ENCODE measurements around the gene C22orf39. TPM values are rescaled to one million over a fixed set of nuclear protein-coding genes. Genes with fewer than 3 reads are reported as not detected.

Gene C22orf39
- total and polyA plus RNA-seq, 2 donors (not counting 1 experiment from before 2014, with no cell fraction given) = 37.7 to 47.2 TPM

DNA sequence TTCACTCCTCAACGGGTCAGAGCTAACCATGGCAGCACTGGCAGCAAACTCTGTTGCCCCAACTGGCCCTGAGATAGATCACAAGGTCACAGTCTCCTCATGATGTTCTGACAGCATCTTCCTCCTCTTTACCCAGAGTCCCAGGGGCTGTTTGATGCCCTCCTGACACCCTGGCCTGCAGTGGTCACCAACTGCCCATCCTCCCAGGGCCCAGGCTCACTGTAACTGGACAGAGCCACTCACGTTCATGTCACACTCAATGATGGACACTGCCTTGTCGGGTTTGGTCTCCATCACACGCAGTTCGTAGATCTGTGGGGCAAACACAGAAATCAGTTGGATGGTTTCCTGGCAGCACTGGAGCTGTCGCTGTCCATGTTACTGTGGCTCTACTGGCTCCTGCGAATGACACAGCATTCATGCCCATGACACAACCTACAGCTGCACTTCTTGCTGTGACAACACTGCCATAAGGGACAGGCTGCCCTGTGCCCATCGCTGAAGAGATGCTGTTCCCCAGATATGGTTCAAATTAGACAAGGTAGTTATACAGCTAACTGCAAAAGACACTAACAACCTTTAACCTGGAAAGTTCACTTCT, 10.4 kb upstream of the C22orf39 start:
- Mint-ChIP-seq H3K4me3 (no peak overlapping the region), H3K9me3 (ENCODE audit: insufficient read depth) (no peaks in the 10 kb centered on the region), H3K27ac (no peak overlapping the region), H3K27me3 (no peaks in the 10 kb centered on the region), H3K4me1 (no peaks in the 10 kb centered on the region)
- Histone ChIP-seq H3K4me2 (replicated peaks; ENCODE audit: low read depth, low read length, poor library complexity, severe bottlenecking) (no peak overlapping the region), H3K9ac (ENCODE audit: low read length) (no peak overlapping the region), H3K4me3 (ENCODE audit: control extremely low read depth in 1 of 5, extremely low read depth in 1 of 5, insufficient read depth in 1 of 5, low read depth in 2 of 5, low read length in 4 of 5) (no peak overlapping the region), H2AFZ (ENCODE audit: insufficient read depth, low read depth, low read length, poor library complexity, severe bottlenecking) (no peak overlapping the region), H3K4me1 (ENCODE audit: control insufficient read depth in 2 of 2, insufficient read depth in 2 of 2, low read length in 2 of 2) (no peaks in the 10 kb centered on the region), H3K36me3 (replicated peaks in 1 of 2; ENCODE audit: control extremely low read depth in 1 of 2, control insufficient read depth in 1 of 2, extremely low read depth in 1 of 2, insufficient read depth in 2 of 2, low read length in 1 of 2) (peaks cover 0 to 57% of the 10 kb centered on the region in 2 experiments), H3K27ac (ENCODE audit: low read length in 2 of 2) (no peak overlapping the region), H4K20me1 (ENCODE audit: control insufficient read depth, insufficient read depth, low read length, poor library complexity, severe bottlenecking) (no peaks in the 10 kb centered on the region), H3K27me3 (replicated peaks in 1 of 4; ENCODE audit: control extremely low read depth in 1 of 4, control insufficient read depth in 3 of 4, insufficient read depth in 4 of 4, low read length in 3 of 4) (no peaks in the 10 kb centered on the region), H3K79me2 (ENCODE audit: control insufficient read depth, insufficient read depth, low read length) (no peaks in the 10 kb centered on the region), H3K9me3 (ENCODE audit: control extremely low read depth in 1 of 3, control insufficient read depth in 2 of 3, insufficient read depth in 1 of 3, low read length in 2 of 3) (no peaks in the 10 kb centered on the region)
- ChIA-PET CTCF (interaction anchor here (1.2 kb wide), 1 partner anchor 13 kb away, joined by 3 read pairs; no protein-coding TSS in a partner anchor), POLR2A (no interaction called here)
- TF ChIP-seq, protein P1, sequence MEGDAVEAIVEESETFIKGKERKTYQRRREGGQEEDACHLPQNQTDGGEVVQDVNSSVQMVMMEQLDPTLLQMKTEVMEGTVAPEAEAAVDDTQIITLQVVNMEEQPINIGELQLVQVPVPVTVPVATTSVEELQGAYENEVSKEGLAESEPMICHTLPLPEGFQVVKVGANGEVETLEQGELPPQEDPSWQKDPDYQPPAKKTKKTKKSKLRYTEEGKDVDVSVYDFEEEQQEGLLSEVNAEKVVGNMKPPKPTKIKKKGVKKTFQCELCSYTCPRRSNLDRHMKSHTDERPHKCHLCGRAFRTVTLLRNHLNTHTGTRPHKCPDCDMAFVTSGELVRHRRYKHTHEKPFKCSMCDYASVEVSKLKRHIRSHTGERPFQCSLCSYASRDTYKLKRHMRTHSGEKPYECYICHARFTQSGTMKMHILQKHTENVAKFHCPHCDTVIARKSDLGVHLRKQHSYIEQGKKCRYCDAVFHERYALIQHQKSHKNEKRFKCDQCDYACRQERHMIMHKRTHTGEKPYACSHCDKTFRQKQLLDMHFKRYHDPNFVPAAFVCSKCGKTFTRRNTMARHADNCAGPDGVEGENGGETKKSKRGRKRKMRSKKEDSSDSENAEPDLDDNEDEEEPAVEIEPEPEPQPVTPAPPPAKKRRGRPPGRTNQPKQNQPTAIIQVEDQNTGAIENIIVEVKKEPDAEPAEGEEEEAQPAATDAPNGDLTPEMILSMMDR (IDR thresholded peaks at IDR 0.05) = no peak
- TF ChIP-seq EZH2 (IDR thresholded peaks at IDR 0.05; ENCODE audit: borderline replicate concordance, insufficient read depth, low read depth, low read length, poor library complexity, severe bottlenecking) = no peak
- ATAC-seq (ENCODE audit: low read depth) (no peak), DNase-seq (no peak)
- intact Hi-C loops (cut with micrococcal nuclease) = no loop called here
- WGBS (ENCODE audit: insufficient coverage) = 98% methylated on average over 8 of the region's 8 CpGs

- peaks cover 0 to 70% of the 10 kb centered on the region in 2 experiments for H3K36me3 ChIP-seq (replicated peaks in 1 of 2; ENCODE audit: control extremely low read depth in 1 of 2, control insufficient read depth in 1 of 2, extremely low read depth in 1 of 2, insufficient read depth in 2 of 2, low read length in 1 of 2)
- ChIA-PET CTCF (no interaction called here), POLR2A (no interaction called here)
- no peaks in the 10 kb centered on the region for H3K27me3 Mint-ChIP-seq
- no peak overlapping the region for H3K9ac ChIP-seq (ENCODE audit: low read length)
- no peaks in the 10 kb centered on the region for H3K4me1 Mint-ChIP-seq
- WGBS (ENCODE audit: insufficient coverage) = 98% methylated on average over 9 of the region's 10 CpGs
- H3K9me3 Mint-ChIP-seq (ENCODE audit: insufficient read depth) = no peaks in the 10 kb centered on the region
- no peaks in the 10 kb centered on the region for H3K79me2 ChIP-seq (ENCODE audit: control insufficient read depth, insufficient read depth, low read length)
- H4K20me1 ChIP-seq (ENCODE audit: control insufficient read depth, insufficient read depth, low read length, poor library complexity, severe bottlenecking) = no peaks in the 10 kb centered on the region
- no peak overlapping the region for H2AFZ ChIP-seq (ENCODE audit: insufficient read depth, low read depth, low read length, poor library complexity, severe bottlenecking)
- TF ChIP-seq, protein P1 (IDR thresholded peaks at IDR 0.05) = no peak
- no peak for TF ChIP-seq EZH2 (IDR thresholded peaks at IDR 0.05; ENCODE audit: borderline replicate concordance, insufficient read depth, low read depth, low read length, poor library complexity, severe bottlenecking)
- H3K4me1 ChIP-seq (ENCODE audit: control insufficient read depth in 2 of 2, insufficient read depth in 2 of 2, low read length in 2 of 2) = no peaks in the 10 kb centered on the region
- intact Hi-C loops (cut with micrococcal nuclease) = no loop called here
- no peaks in the 10 kb centered on the region for H3K9me3 ChIP-seq (ENCODE audit: control extremely low read depth in 1 of 3, control insufficient read depth in 2 of 3, insufficient read depth in 1 of 3, low read length in 2 of 3)
- DNase-seq (no peak), ATAC-seq (ENCODE audit: low read depth) (no peak)
- no peak overlapping the region for H3K4me3 ChIP-seq (ENCODE audit: control extremely low read depth in 1 of 5, extremely low read depth in 1 of 5, insufficient read depth in 1 of 5, low read depth in 2 of 5, low read length in 4 of 5)
- H3K27me3 ChIP-seq (replicated peaks in 1 of 4; ENCODE audit: control extremely low read depth in 1 of 4, control insufficient read depth in 3 of 4, insufficient read depth in 4 of 4, low read length in 3 of 4) = no peaks in the 10 kb centered on the region
- H3K4me2 ChIP-seq (replicated peaks; ENCODE audit: low read depth, low read length, poor library complexity, severe bottlenecking) = no peak overlapping the region
- no peak overlapping the region for H3K4me3 Mint-ChIP-seq
- H3K27ac Mint-ChIP-seq = no peak overlapping the region
- no peak overlapping the region for H3K27ac ChIP-seq (ENCODE audit: low read length in 2 of 2)
These were observed 9.0 kb upstream of the C22orf39 start for GRCh38 chr22:19456541-19456940.

Measured in B cell (primary cell).